Prostate gland (tissue), 2 donors: Measurements from ENCODE around the gene MYO1D.

Source experiments
- CTCF ChIP-seq, 4 experiments: fragments of 200-600 bp in 2 of 4; fragments of 450-650 bp in 2 of 4; sonication (generic) in 2 of 4; IDR thresholded peaks; 1 replicate in 3 of 4; 2 replicates in 1 of 4; pipeline ENCODE4 v1.5.1; 2016 to 2019; ENCODE audit warnings: antibody characterized with exemption in 4 of 4, mild to moderate bottlenecking in 2 of 4, moderate library complexity in 2 of 4
- POLR2A ChIP-seq: fragments of 450-650 bp; IDR thresholded peaks from one replicate; pipeline ENCODE4 v1.6.1; 2016; ENCODE audit warnings: antibody characterized with exemption, mild to moderate bottlenecking
- POLR2AphosphoS5 ChIP-seq: sonication (generic); formaldehyde crosslinking; IDR thresholded peaks from one replicate; pipeline ENCODE4 v1.6.1; 2017; ENCODE audit warnings: antibody characterized with exemption

GRCh38 chr17:32849879-32850278 is 27.0 kb downstream of the MYO1D start:
- no peak for TF ChIP-seq POLR2AphosphoS5
- no peak for TF ChIP-seq CTCF (IDR thresholded peaks at IDR 0.05)
- no peak for TF ChIP-seq POLR2A
